Right lobe of liver (tissue), 6 donors: Measurements from ENCODE around the gene MX1. TPM values are rescaled to one million over a fixed set of nuclear protein-coding genes. Genes with fewer than 3 reads are reported as not detected.
A peak's percentile ranks its signal among the peaks of the same experiment; 100 is the strongest.
"Not testable (repeated sequence)": the region's sequence is repeated elsewhere in the genome, so short reads cannot be mapped to it uniquely, and the experiment has no call there.

ENCODE experiments used
- ATAC-seq, 4 donors: fragments of 200-7000 bp; cut with Tn5 transposase; one replicate each; pipeline ENCODE4 v1.9.1; 2020; ENCODE audit warnings: mild to moderate bottlenecking in 4 of 4, moderate library complexity in 4 of 4
- DNase-seq, 3 donors: peaks; one replicate each; pipeline ENCODE4 v3.0.0-alpha.2; 2020
- H3K27ac ChIP-seq, 3 donors: fragments of 200-600 bp; one replicate each; pipeline ENCODE4 v1.8.0; 2022
- H3K27me3 ChIP-seq, 2 donors: fragments of 200-600 bp; one replicate each; pipeline ENCODE4 v1.8.0; 2022
- H3K36me3 ChIP-seq, 4 donors: fragments of 200-600 bp; sonication (generic) in 1 of 4; one replicate each; pipeline versions ENCODE4 v1.5.1 to v1.8.0; 2017 to 2022; ENCODE audit warnings: control low read depth in 1 of 4
- H3K4me1 ChIP-seq, 4 donors: fragments of 200-600 bp; sonication (generic) in 1 of 4; one replicate each; pipeline versions ENCODE4 v1.5.1 to v1.8.0; 2017 to 2022; ENCODE audit warnings: control low read depth in 1 of 4
- H3K4me3 ChIP-seq, 3 donors: fragments of 200-600 bp; one replicate each; pipeline ENCODE4 v1.8.0; 2022
- H3K9me3 ChIP-seq, 4 donors: fragments of 200-600 bp; sonication (generic) in 1 of 4; one replicate each; pipeline versions ENCODE4 v1.5.1 to v1.8.0; 2017 to 2022; ENCODE audit warnings: control low read depth in 1 of 4
- POLR2A ChIP-seq: fragments of 450-650 bp; IDR thresholded peaks from one replicate; pipeline ENCODE4 v1.6.1; 2017; ENCODE audit warnings: antibody characterized with exemption, mild to moderate bottlenecking
- WGBS: methylation state at CpG from one replicate; pipeline ENCODE4 v1.1.6; 2018; ENCODE audit warnings: low coverage, low lambda C conversion rate; ENCODE audit not compliant: insufficient coverage; ENCODE audit errors: missing lambda C conversion rate; 5-methylcytosine and 5-hydroxymethylcytosine counted together
- intact Hi-C, 2 donors: fragments of 100-400 bp; cut with DNase I; formaldehyde crosslinking; loops; one replicate each; pipeline versions ENCODE4 v1.11.2 to v1.14.1; 2022
- total RNA-seq, 6 experiments: library from RNA; depleted of rRNA in 2 of 6; stranded (reverse); fragments of >200 nt in 2 of 6; fragmentation: NEBNext Ultra II Directional in 3 of 6; extraction: Animal tissue kit (Norgen Biotek cat#: 25700) in 3 of 6; gene quantifications; one replicate each; pipeline versions ENCODE4 v1.1.0 to v1.2.4, GENCODE V29; 2016 to 2023
- TF ChIP-seq, protein P1 (sequence below), 4 donors: fragments of 200-600 bp in 3 of 4; fragments of 450-650 bp in 1 of 4; IDR thresholded peaks; one replicate each; pipeline versions ENCODE4 v1.5.1 to v1.8.0; 2016 to 2022; ENCODE audit warnings: antibody characterized with exemption in 4 of 4, mild to moderate bottlenecking in 2 of 4
- donor health status: DM: no; HTN: yes; CAD: no.
- donor health status: DM: no; HTN: no; CAD: no.
- donor health status: DM: no; HTN: no; CAD: no.
- donor health status: DM: no; HTN: yes; CAD: no.
- donor health status: DM: no; HTN: yes; CAD: no.

Gene MX1
- total RNA-seq, 6 experiments from 2014 or later, result 6.1 to 25.4 (median 10.5) TPM

DNA sequence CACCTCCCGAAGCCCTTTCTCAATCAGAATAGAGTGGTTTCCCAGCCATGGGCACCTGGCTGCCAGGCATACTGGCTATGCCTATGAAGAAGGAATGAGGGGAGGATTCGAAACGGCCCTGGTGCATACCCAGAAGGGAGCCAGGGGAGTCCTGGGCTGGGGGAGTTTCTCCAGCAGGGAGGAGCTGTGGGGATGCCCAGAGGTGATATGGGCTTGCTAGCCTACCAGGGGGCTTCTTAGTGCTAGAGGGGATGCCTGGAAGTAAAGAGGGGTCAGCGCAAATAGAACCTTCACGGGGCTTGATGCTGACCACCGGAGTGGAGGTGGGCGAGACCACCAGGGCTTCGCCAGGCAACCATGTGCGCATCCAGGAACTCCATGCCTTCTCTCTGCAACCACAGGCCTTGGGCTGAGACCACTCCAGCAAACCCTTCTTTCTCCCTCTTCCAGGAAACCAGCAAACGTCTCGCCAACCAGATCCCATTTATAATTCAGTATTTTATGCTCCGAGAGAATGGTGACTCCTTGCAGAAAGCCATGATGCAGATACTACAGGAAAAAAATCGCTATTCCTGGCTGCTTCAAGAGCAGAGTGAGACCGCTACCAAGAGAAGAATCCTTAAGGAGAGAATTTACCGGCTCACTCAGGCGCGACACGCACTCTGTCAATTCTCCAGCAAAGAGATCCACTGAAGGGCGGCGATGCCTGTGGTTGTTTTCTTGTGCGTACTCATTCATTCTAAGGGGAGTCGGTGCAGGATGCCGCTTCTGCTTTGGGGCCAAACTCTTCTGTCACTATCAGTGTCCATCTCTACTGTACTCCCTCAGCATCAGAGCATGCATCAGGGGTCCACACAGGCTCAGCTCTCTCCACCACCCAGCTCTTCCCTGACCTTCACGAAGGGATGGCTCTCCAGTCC, 18.2 kb upstream of the MX1 start:
- Histone ChIP-seq H3K36me3 (no peaks in the 10 kb centered on the region), H3K4me1 (no peaks in the 10 kb centered on the region), H3K27ac (no peak overlapping the region), H3K27me3 (no peaks in the 10 kb centered on the region), H3K4me3 (no peak overlapping the region), H3K9me3 (no peaks in the 10 kb centered on the region)
- DNase-seq, result peak in 1 of 3 donors; percentile 35
- WGBS, result 87% methylated on average over 15 of the region's 24 CpGs
- no peak for TF ChIP-seq POLR2A
- TF ChIP-seq, protein P1, sequence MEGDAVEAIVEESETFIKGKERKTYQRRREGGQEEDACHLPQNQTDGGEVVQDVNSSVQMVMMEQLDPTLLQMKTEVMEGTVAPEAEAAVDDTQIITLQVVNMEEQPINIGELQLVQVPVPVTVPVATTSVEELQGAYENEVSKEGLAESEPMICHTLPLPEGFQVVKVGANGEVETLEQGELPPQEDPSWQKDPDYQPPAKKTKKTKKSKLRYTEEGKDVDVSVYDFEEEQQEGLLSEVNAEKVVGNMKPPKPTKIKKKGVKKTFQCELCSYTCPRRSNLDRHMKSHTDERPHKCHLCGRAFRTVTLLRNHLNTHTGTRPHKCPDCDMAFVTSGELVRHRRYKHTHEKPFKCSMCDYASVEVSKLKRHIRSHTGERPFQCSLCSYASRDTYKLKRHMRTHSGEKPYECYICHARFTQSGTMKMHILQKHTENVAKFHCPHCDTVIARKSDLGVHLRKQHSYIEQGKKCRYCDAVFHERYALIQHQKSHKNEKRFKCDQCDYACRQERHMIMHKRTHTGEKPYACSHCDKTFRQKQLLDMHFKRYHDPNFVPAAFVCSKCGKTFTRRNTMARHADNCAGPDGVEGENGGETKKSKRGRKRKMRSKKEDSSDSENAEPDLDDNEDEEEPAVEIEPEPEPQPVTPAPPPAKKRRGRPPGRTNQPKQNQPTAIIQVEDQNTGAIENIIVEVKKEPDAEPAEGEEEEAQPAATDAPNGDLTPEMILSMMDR (IDR thresholded peaks at IDR 0.05), result no peak
- intact Hi-C loops, result no loop called here
- ATAC-seq, result no peak

DNA sequence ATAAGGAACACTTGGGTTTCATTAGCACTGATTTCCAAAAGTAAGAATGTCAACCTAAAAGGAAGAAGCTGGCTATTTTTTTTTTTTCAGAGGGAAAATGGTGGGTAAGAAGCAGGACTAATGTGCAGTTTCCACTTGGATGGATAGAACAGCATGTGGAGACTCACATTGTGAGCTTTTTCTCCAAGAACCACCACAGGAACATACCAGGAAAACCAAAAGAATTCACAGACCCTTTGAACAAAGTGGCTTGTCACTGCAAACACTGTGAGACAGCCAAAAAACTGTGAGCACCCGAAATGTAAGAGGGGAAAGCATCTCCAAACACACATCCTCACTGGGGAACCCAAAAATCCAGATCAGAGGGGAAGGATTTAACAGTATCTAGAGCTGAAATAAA, 15.7 kb upstream of the MX1 start:
- no peaks in the 10 kb centered on the region for H3K36me3 ChIP-seq
- ATAC-seq, result no peak
- no peak overlapping the region for H3K4me3 ChIP-seq
- WGBS, result 78% methylated on average over 1 of the region's 1 CpG
- H3K27ac ChIP-seq, result no peak overlapping the region
- intact Hi-C loops, result no loop called here
- no peak for TF ChIP-seq POLR2A
- TF ChIP-seq, protein P1 (IDR thresholded peaks at IDR 0.05), result no peak
- DNase-seq, result no peak
- H3K9me3 ChIP-seq, result no peaks in the 10 kb centered on the region
- no peaks in the 10 kb centered on the region for H3K27me3 ChIP-seq
- no peaks in the 10 kb centered on the region for H3K4me1 ChIP-seq

DNA sequence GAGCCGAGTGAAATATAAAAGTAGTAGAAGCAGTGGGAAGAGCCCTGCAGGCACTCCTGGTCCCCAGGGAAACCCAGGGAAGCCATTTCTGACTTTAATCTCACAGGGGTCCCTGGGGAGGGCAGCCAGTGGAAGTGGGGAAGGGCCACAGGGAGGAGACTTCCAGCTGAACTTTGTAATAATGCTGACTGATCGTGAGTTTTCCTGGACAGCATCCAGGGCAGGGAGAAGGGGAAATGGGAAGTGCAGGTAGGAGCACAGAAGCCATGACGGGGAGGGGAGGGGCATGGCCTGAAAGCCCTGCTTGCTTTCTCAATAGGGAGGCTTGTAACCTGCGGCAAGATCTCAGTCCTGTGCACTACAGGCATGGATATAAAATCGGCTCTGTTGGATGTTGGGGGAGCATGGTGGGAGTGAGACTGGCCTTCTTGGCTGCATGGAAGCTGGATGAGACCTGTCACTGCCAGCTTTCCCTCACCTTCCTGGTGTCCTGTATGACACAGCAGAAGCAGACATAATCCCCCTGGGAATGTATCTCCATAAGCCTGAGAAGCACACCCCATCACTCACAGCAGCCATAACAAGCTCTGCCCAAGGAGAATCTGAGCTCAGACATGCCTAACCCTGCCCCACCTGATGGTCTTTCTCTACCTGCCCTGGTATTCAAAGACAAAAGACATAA, 15.1 kb upstream of the MX1 start:
- no peak for ATAC-seq
- intact Hi-C loops, result no loop called here
- no peak overlapping the region for H3K27ac ChIP-seq
- no peaks in the 10 kb centered on the region for H3K9me3 ChIP-seq
- DNase-seq, result no peak
- H3K4me1 ChIP-seq, result no peaks in the 10 kb centered on the region
- no peak for TF ChIP-seq POLR2A
- TF ChIP-seq, protein P1 (IDR thresholded peaks at IDR 0.05), result no peak
- H3K36me3 ChIP-seq, result no peaks in the 10 kb centered on the region
- no peak overlapping the region for H3K4me3 ChIP-seq
- H3K27me3 ChIP-seq, result no peaks in the 10 kb centered on the region
- WGBS, result 74% methylated on average over 4 of the region's 5 CpGs

DNA sequence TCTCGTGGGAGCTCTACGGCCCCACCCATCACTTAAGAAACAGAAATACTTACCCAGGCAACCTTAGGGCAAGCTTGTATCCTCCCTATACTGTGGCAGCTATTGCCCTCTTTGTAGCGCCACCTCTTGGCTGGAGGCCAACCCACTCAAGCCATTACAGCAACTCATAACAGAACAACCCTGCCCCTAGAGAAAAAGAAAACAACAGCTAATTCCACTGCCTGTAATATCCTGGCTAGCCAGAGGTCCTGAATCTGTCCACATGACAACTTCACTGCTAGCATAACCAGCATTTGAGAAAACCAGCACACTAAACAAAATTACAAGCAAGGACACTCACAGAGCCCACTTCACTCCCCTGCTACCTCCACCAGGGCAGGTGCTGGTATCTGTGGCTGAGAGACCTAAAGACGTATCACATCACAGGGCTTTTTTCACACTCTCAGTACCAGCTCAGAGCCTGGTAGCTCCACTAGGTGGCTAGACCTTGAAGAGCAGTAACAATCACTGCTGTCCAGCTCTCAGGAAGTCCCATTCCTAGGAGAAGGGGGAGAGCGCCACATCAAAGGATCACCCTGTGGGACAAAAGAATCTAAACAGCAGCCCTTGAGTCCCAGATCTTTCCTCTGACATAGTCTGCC, 14.5 kb upstream of the MX1 start:
- no peaks in the 10 kb centered on the region for H3K9me3 ChIP-seq
- H3K4me3 ChIP-seq, result no peak overlapping the region
- TF ChIP-seq, protein P1 (IDR thresholded peaks at IDR 0.05), result peak in 1 of 4 donors; percentile 5
- no peak for TF ChIP-seq POLR2A
- no peaks in the 10 kb centered on the region for H3K36me3 ChIP-seq
- WGBS, result 86% methylated on average over 2 of the region's 5 CpGs
- ATAC-seq, result peak in 3 of 4 donors; percentile 23 to 36 (median 31)
- intact Hi-C loops, result no loop called here
- H3K27ac ChIP-seq, result no peak overlapping the region
- H3K4me1 ChIP-seq, result no peaks in the 10 kb centered on the region
- no peaks in the 10 kb centered on the region for H3K27me3 ChIP-seq
- DNase-seq, result no peak

DNA sequence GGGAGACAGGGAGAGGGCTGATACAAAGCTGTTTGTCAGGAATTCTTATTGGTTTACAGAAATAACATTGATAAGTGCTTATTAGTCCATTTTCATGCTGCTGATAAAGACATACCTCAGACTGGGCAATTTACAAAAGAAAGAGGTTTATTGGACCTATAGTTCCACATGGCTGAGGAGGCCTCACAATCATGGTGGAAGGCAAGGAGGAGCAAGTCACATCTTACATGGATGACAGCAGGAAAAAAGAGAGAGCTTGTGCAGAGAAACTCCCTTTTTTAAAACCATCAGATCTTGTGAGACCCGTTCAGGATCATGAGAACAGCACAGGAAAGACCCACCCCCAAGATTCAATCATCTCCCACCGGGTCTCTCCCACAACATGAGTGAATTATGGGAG, 8.5 kb upstream of the MX1 start:
- WGBS, result 94% methylated on average over 2 of the region's 2 CpGs
- H3K9me3 ChIP-seq, intact Hi-C loops, DNase-seq, H3K4me1 ChIP-seq, H3K27me3 ChIP-seq, H3K27ac ChIP-seq, H3K36me3 ChIP-seq, H3K4me3 ChIP-seq, ATAC-seq: not testable (repeated sequence)
